Ascending aorta (tissue), 2 donors: ENCODE data around the gene KCNN1. TPM values are rescaled to one million over a fixed set of nuclear protein-coding genes. Genes with fewer than 3 reads are reported as not detected.

ENCODE experiments used
- DNase-seq, 2 donors: peaks; one replicate each; pipeline ENCODE4 v3.0.0-alpha.2; 2019; ENCODE audit warnings: low spot score in 2 of 2
- H3K27ac ChIP-seq, 2 donors: fragments of 200-600 bp; sonication (generic); one replicate each; pipeline ENCODE4 v1.5.1; 2016 to 2017; ENCODE audit warnings: mild to moderate bottlenecking in 1 of 2
- H3K27me3 ChIP-seq: fragments of 200-600 bp; sonication (generic); one replicate; pipeline ENCODE4 v1.5.1; 2017
- H3K36me3 ChIP-seq, 2 donors: fragments of 200-600 bp; sonication (generic); one replicate each; pipeline ENCODE4 v1.5.1; 2016
- H3K4me1 ChIP-seq, 2 donors: fragments of 200-600 bp; sonication (generic); one replicate each; pipeline ENCODE4 v1.5.1; 2016 to 2017; ENCODE audit warnings: mild to moderate bottlenecking in 1 of 2
- H3K4me3 ChIP-seq, 2 donors: fragments of 200-600 bp; sonication (generic); one replicate each; pipeline ENCODE4 v1.5.1; 2016 to 2017; ENCODE audit warnings: mild to moderate bottlenecking in 1 of 2
- H3K9me3 ChIP-seq, 2 donors: fragments of 200-600 bp; sonication (generic); one replicate each; pipeline ENCODE4 v1.5.1; 2016
- CTCF ChIP-seq, 3 experiments: fragments of 200-600 bp in 2 of 3; fragments of 450-650 bp in 1 of 3; sonication (generic) in 2 of 3; IDR thresholded peaks; one replicate each; pipeline ENCODE4 v1.5.1; 2016 to 2019; ENCODE audit warnings: antibody characterized with exemption in 3 of 3, mild to moderate bottlenecking in 1 of 3, moderate library complexity in 1 of 3
- intact Hi-C: fragments of 100-400 bp; cut with DNase I; formaldehyde crosslinking; loops from one replicate; pipeline ENCODE4 v1.15.1; 2023
- total RNA-seq: library from RNA; depleted of rRNA; stranded (reverse); fragments of >200 nt; gene quantifications from one replicate; pipeline ENCODE4 v1.1.0, GENCODE V29; 2016

The KCNN1 gene
- total RNA-seq, 1 donor from 2014 or later: not detected

- H3K9me3 ChIP-seq: no peaks in the 10 kb centered on the region
- intact Hi-C loops: no loop called here
- no peak for TF ChIP-seq CTCF (IDR thresholded peaks at IDR 0.05)
- H3K27ac ChIP-seq: no peak overlapping the region
- DNase-seq: no peak
- no peak overlapping the region for H3K4me3 ChIP-seq
- H3K36me3 ChIP-seq: no peaks in the 10 kb centered on the region
- H3K4me1 ChIP-seq: no peaks in the 10 kb centered on the region
- H3K27me3 ChIP-seq: no peaks in the 10 kb centered on the region
Measured at GRCh38 chr19:17973759-17974158, 6.9 kb downstream of the KCNN1 start.

- Histone ChIP-seq H3K9me3 (no peaks in the 10 kb centered on the region), H3K36me3 (no peaks in the 10 kb centered on the region), H3K4me1 (no peaks in the 10 kb centered on the region), H3K4me3 (no peak overlapping the region), H3K27me3 (no peaks in the 10 kb centered on the region), H3K27ac (no peak overlapping the region)
- intact Hi-C loops: no loop called here
- TF ChIP-seq CTCF (IDR thresholded peaks at IDR 0.05): no peak
- no peak for DNase-seq
Measured at GRCh38 chr19:17974551-17974950, 7.6 kb downstream of the KCNN1 start.

- Histone ChIP-seq H3K4me1 (no peaks in the 10 kb centered on the region), H3K9me3 (no peaks in the 10 kb centered on the region), H3K36me3 (no peaks in the 10 kb centered on the region), H3K27me3 (no peaks in the 10 kb centered on the region), H3K27ac (no peak overlapping the region), H3K4me3 (no peak overlapping the region)
- DNase-seq: no peak
- intact Hi-C loops: no loop called here
- no peak for TF ChIP-seq CTCF (IDR thresholded peaks at IDR 0.05)
Measured at GRCh38 chr19:17975032-17975431, 8.1 kb downstream of the KCNN1 start.

- H3K4me1 ChIP-seq: no peaks in the 10 kb centered on the region
- H3K4me3 ChIP-seq: no peak overlapping the region
- DNase-seq: no peak
- no peak for TF ChIP-seq CTCF (IDR thresholded peaks at IDR 0.05)
- H3K9me3 ChIP-seq: no peaks in the 10 kb centered on the region
- no peak overlapping the region for H3K27ac ChIP-seq
- H3K27me3 ChIP-seq: no peaks in the 10 kb centered on the region
- H3K36me3 ChIP-seq: no peaks in the 10 kb centered on the region
- intact Hi-C loops: no loop called here
Measured at GRCh38 chr19:17977021-17977420, 10.1 kb downstream of the KCNN1 start.

GRCh38 chr19:17977488-17977887, 10.6 kb downstream of the KCNN1 start:
- intact Hi-C loops: no loop called here
- no peak for TF ChIP-seq CTCF (IDR thresholded peaks at IDR 0.05)
- Histone ChIP-seq H3K27me3 (no peaks in the 10 kb centered on the region), H3K4me3 (no peak overlapping the region), H3K36me3 (no peaks in the 10 kb centered on the region), H3K27ac (no peak overlapping the region), H3K4me1 (no peaks in the 10 kb centered on the region), H3K9me3 (no peaks in the 10 kb centered on the region)
- no peak for DNase-seq

GRCh38 chr19:17981611-17982010, 14.7 kb downstream of the KCNN1 start:
- H3K27me3 ChIP-seq: no peaks in the 10 kb centered on the region
- DNase-seq: no peak
- no peaks in the 10 kb centered on the region for H3K9me3 ChIP-seq
- H3K4me3 ChIP-seq: no peak overlapping the region
- no peak for TF ChIP-seq CTCF (IDR thresholded peaks at IDR 0.05)
- no peak overlapping the region for H3K27ac ChIP-seq
- intact Hi-C loops: no loop called here
- H3K4me1 ChIP-seq: no peaks in the 10 kb centered on the region
- no peaks in the 10 kb centered on the region for H3K36me3 ChIP-seq
